K562 (cell line): ENCODE data around the gene RASL10B.

Experiments
- ZNF253 ChIP-seq: fragments of 250-450 bp; sonication (Bioruptor Pico); conservative IDR thresholded peaks from 2 replicates; pipeline ENCODE4 v1.6.1; 2021; ENCODE audit warnings: mild to moderate bottlenecking
- TF ChIP-seq, protein P1 (sequence below), 2 experiments: fragments of 450-650 bp; IDR thresholded peaks; 2 replicates each; pipeline ENCODE4 v1.6.1; 2016; ENCODE audit warnings: mild to moderate bottlenecking in 2 of 2, borderline replicate concordance in 1 of 2, low read depth in 1 of 2, moderate library complexity in 1 of 2

GRCh38 chr17:35750526-35751395 lies 19.3 kb downstream of the RASL10B start:
- TF ChIP-seq, protein P1, sequence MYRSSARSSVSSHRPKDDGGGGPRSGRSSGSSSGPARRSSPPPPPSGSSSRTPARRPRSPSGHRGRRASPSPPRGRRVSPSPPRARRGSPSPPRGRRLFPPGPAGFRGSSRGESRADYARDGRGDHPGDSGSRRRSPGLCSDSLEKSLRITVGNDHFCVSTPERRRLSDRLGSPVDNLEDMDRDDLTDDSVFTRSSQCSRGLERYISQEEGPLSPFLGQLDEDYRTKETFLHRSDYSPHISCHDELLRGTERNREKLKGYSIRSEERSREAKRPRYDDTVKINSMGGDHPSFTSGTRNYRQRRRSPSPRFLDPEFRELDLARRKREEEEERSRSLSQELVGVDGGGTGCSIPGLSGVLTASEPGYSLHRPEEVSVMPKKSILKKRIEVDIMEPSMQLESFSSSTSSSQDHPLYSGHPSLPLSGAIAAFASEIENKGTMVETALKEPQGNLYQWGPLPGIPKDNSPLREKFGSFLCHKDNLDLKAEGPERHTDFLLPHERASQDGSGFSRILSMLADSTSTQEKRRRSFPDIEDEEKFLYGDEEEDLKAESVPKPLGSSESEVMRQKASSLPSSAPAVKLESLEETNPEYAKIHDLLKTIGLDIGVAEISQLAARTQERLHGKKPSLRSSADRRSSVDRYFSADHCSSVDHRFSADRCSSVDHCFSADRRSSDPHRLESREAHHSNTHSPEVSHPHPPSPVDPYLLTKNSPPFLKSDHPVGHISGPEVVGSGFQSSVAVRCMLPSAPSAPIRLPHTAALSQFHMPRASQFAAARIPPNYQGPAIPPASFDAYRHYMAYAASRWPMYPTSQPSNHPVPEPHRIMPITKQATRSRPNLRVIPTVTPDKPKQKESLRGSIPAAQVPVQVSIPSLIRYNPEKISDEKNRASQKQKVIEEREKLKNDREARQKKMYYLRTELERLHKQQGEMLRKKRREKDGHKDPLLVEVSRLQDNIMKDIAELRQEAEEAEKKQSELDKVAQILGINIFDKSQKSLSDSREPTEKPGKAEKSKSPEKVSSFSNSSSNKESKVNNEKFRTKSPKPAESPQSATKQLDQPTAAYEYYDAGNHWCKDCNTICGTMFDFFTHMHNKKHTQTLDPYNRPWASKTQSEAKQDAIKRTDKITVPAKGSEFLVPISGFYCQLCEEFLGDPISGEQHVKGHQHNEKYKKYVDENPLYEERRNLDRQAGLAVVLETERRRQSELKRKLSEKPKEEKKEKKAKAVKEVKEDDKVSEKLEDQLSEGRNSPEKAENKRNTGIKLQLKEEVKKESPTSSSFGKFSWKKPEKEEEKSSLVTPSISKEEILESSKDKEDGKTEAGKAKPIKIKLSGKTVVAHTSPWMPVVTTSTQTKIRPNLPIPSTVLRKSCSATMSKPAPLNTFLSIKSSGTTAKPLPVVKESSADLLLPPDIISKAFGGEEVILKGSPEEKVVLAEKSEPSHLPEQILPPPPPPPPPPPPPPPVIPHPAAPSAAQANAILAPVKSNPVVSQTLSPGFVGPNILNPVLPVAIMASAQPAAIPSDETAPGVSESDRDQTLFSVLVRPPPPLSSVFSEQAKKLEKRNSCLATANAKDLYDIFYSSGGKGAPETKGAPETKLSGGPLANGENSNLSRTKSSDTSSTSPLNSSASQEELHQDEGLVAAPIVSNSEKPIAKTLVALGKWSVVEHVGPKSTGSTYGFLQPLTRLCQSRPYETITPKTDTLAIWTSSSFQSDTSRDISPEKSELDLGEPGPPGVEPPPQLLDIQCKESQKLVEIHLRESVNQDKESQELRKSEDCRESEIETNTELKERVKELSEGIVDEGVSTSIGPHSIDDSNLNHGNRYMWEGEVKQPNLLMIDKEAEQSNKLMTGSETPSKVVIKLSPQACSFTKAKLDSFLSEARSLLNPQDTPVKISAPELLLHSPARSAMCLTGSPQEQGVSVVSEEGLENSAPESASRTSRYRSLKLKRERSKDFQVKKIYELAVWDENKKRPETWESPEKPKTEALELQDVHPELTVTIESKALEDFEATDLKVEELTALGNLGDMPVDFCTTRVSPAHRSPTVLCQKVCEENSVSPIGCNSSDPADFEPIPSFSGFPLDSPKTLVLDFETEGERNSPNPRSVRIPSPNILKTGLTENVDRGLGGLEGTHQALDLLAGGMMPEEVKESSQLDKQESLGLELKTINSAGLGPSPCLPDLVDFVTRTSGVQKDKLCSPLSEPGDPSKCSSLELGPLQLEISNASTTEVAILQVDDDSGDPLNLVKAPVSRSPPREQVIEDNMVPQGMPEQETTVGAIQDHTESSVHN (IDR thresholded peaks at IDR 0.05; ENCODE audit: borderline replicate concordance in 1 of 2, low read depth in 1 of 2), result no peak
- no peak for TF ChIP-seq ZNF253
